ENCODE results near the gene ASXL2.

ASXL2 gene

DNA sequence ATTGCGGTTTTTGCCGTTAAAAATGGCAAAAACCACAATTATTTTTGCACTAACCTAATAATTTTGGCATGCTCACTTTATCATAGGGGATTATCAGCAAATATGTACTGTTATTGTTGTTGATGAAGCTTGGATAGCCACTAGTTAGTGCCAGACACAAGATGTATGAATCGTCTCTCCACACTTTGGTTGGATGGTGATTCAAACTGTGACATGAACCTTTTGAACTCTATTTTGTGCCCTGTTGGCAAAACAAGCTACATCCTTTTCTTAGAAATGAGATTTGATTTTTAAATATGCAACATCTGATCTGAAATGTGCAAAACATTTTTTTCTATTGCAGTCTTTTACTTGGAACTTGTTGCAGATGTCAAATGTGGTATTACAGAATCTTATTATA lies 156.1 kb downstream of the ASXL2 start:
- TF ChIP-seq, protein P1, sequence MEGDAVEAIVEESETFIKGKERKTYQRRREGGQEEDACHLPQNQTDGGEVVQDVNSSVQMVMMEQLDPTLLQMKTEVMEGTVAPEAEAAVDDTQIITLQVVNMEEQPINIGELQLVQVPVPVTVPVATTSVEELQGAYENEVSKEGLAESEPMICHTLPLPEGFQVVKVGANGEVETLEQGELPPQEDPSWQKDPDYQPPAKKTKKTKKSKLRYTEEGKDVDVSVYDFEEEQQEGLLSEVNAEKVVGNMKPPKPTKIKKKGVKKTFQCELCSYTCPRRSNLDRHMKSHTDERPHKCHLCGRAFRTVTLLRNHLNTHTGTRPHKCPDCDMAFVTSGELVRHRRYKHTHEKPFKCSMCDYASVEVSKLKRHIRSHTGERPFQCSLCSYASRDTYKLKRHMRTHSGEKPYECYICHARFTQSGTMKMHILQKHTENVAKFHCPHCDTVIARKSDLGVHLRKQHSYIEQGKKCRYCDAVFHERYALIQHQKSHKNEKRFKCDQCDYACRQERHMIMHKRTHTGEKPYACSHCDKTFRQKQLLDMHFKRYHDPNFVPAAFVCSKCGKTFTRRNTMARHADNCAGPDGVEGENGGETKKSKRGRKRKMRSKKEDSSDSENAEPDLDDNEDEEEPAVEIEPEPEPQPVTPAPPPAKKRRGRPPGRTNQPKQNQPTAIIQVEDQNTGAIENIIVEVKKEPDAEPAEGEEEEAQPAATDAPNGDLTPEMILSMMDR (IDR thresholded peaks at IDR 0.05; ENCODE audit: low read depth, low read length) = no peak
- Histone ChIP-seq H3K9me3 (no peaks in the 10 kb centered on the region), H3K4me1 (peaks cover 4% of the 10 kb centered on the region), H3K4me3 (ENCODE audit: low read depth, low read length) (no peak overlapping the region), H3K36me3 (no peaks in the 10 kb centered on the region), H3K27me3 (no peaks in the 10 kb centered on the region)
- DNase-seq = no peak

DNA sequence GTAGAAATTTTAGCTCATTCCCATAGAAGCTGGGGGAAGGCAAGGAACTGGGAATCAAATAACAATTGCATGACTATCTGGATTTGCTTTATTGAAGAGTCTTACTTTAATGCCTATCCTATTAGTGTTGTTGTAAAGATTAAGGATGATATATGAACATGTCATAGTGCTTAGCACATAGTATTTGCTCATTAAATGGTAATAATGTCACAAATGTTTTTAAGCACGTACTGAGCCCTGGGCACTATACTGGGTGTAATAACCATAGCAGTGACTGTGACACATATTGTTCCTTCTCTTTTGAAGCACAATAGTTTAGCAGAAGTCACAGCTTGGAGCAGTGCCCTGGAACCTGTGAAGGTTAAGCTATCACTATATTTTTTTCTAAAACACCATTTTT lies 157.7 kb downstream of the ASXL2 start:
- TF ChIP-seq, protein P1 (IDR thresholded peaks at IDR 0.05; ENCODE audit: low read depth, low read length) = no peak
- DNase-seq = no peak

DNA sequence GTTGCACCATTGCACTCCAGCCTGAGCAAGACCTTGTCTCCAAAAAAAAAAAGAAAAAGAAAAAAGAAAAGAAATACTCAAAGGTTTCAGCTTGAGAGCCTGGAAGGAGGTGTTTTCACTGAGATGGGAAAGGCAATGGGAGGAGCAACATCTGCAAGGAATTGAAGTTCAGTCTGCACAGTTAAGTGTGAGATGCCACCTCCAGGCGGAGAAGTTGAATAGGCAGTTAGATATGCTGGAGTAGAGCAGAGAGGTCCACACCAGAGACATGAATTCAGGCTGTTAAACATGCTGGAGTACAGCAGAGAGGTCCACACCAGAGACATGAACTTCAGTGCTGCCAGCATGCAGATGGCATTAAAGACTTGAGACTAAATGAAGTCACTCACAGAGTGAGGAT lies 163.5 kb downstream of the ASXL2 start:
- TF ChIP-seq, protein P1 (IDR thresholded peaks at IDR 0.05; ENCODE audit: low read depth, low read length) = no peak
- Histone ChIP-seq H3K27me3 (no peaks in the 10 kb centered on the region), H3K4me3 (ENCODE audit: low read depth, low read length) (no peak overlapping the region), H3K4me1 (peaks cover 2% of the 10 kb centered on the region), H3K9me3 (no peaks in the 10 kb centered on the region), H3K36me3 (no peaks in the 10 kb centered on the region)
- DNase-seq = no peak

More for the DNA sequence above, 157.7 kb downstream of the ASXL2 start:
- Histone ChIP-seq H3K36me3 (no peaks in the 10 kb centered on the region), H3K27me3 (no peaks in the 10 kb centered on the region), H3K4me1 (peaks cover 4% of the 10 kb centered on the region), H3K9me3 (no peaks in the 10 kb centered on the region), H3K4me3 (ENCODE audit: low read depth, low read length) (no peak overlapping the region)

DNA sequence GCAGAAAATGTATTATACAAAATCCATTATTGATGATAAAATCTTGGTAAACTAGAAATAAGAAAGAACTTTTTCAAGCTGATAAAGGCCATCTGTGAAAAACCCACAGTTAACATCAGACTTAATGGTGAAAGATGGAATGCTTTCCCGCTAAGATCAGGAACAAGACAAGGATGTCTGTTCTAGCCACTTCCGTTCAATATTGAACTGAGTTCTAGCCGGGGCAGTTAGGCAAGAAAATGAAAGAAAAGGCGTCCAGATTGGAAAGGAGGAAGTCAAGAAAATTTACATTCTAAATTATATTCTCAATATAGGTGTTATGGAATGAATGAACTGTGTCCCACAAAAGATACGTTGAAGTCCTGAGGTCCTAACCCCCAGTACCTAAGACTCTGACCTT lies 165.8 kb downstream of the ASXL2 start:
- Histone ChIP-seq H3K9me3 (no peaks in the 10 kb centered on the region), H3K36me3 (no peaks in the 10 kb centered on the region), H3K4me1 (no peaks in the 10 kb centered on the region; the same call in 1 of the 2 replicates), H3K27me3 (no peaks in the 10 kb centered on the region), H3K4me3 (ENCODE audit: low read depth, low read length) (no peak overlapping the region)
- no peak for DNase-seq
- TF ChIP-seq, protein P1 (IDR thresholded peaks at IDR 0.05; ENCODE audit: low read depth, low read length) = no peak

DNA sequence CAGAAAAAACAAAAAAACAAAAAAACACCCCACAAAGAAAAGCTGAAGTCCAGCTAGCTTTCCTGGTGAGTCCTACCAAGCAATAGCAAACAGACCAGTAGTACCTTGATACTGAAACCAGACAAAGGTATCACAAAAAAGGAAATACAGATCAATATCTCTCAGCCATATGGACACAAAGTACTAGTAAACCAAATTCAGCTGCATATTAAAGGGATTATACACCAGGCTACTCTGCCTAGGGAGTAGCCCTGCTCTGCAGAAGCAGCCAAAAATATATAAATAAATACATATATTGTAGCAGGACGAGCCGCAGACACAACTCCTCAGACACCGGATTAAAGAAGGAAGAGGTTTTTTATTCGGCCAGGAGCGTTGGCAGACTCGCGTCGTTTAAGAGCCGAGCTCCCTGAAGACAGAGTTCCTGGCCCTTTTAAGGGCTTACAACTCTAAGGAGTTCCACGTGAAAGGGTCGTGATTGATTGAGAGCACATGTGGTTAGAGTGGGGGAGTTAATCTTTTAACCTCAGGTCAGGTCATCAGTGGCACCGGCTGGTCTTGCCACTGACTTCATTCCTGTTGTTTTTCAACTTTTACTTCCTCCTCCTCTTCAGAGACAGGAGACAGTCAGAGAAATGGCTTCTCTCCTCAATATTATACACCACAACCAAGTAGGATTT lies 166.5 kb downstream of the ASXL2 start:
- TF ChIP-seq, protein P1 (IDR thresholded peaks at IDR 0.05; ENCODE audit: low read depth, low read length) = no peak
- Histone ChIP-seq H3K4me3 (ENCODE audit: low read depth, low read length) (no peak overlapping the region), H3K36me3 (no peaks in the 10 kb centered on the region), H3K27me3 (no peaks in the 10 kb centered on the region), H3K9me3 (no peaks in the 10 kb centered on the region), H3K4me1 (no peaks in the 10 kb centered on the region; the same call in 1 of the 2 replicates)
- no peak for DNase-seq

DNA sequence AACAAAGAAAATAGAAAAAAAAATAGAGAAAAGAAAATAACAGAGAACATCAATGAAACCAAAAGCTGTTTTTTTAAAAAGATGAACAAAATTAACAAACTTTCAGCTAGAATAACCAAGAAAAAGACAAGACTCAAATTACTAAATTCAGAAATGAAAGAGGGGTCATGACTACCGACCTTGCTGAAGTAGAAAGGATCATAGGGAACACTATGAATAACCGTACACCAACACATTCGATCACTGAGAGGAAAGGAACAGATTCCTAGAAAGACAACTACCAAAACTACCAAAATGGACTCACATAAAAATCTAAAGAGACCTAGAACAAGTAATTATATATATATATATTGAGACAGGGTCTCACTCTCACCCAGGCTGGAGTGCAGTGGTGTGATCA lies 167.5 kb downstream of the ASXL2 start:
- no peaks in the 10 kb centered on the region for H3K9me3 ChIP-seq
- no peaks in the 10 kb centered on the region for H3K27me3 ChIP-seq
- no peaks in the 10 kb centered on the region; the same call in 1 of the 2 replicates for H3K4me1 ChIP-seq
- DNase-seq = no peak
- no peaks in the 10 kb centered on the region for H3K36me3 ChIP-seq
- TF ChIP-seq, protein P1 (IDR thresholded peaks at IDR 0.05; ENCODE audit: low read depth, low read length) = no peak
- H3K4me3 ChIP-seq (ENCODE audit: low read depth, low read length) = no peak overlapping the region

Data from BE2C (cell line).